ENCODE data around the gene SERPINA4. TPM values are rescaled to one million over a fixed set of nuclear protein-coding genes. Genes with fewer than 3 reads are reported as not detected.

Gene SERPINA4, protein sequence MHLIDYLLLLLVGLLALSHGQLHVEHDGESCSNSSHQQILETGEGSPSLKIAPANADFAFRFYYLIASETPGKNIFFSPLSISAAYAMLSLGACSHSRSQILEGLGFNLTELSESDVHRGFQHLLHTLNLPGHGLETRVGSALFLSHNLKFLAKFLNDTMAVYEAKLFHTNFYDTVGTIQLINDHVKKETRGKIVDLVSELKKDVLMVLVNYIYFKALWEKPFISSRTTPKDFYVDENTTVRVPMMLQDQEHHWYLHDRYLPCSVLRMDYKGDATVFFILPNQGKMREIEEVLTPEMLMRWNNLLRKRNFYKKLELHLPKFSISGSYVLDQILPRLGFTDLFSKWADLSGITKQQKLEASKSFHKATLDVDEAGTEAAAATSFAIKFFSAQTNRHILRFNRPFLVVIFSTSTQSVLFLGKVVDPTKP
- not detected in 2 replicates for total RNA-seq (2011; cell fraction: chromatin; rRNA removed; ENCODE audit: low replicate concordance)
- not detected in 2 replicates for total RNA-seq (2011; cell fraction: nucleolus; rRNA removed)
- total RNA-seq (2011; cell fraction: nucleoplasm; rRNA removed), result not detected in 2 replicates
- total RNA-seq (2014; rRNA removed) (not detected in 2 replicates), total RNA-seq (2014; rRNA removed; fragmentation: Illumina TruSeq; extraction: Trizol) (not detected in 2 replicates), total RNA-seq (2015; rRNA removed; fragmentation: Illumina TruSeq; extraction: Trizol) (not detected in 2 replicates), total RNA-seq (2021) (not detected in 2 replicates), polyA plus RNA-seq (2011; rRNA removed) (not detected in 2 replicates), polyA plus RNA-seq (2014; fragmentation: Illumina TruSeq; extraction: Trizol) (not detected in 2 replicates), polyA plus RNA-seq (2014; fragmentation: Nextera tagmentation; extraction: Ambion mirVana) (not detected), polyA plus RNA-seq (2014; rRNA removed) (not detected in 2 replicates), polyA minus RNA-seq (2011; rRNA and poly(A)+ RNA removed) (not detected in 2 replicates), Bru-seq, nascent RNA (not detected), BruChase-seq, experiment 1, labeled RNA remaining after a 2-hour chase (not detected), BruChase-seq, experiment 2, labeled RNA remaining after a 6-hour chase (not detected)
- not detected in 2 replicates for polyA plus RNA-seq (2011; cell fraction: cytosol; rRNA removed)
- not detected in 2 replicates for polyA plus RNA-seq (2011; cell fraction: nucleus; rRNA removed)
- polyA plus RNA-seq (2012), result not detected in 2 replicates
- polyA minus RNA-seq (2011; cell fraction: cytosol; rRNA and poly(A)+ RNA removed), result not detected in 2 replicates
- polyA minus RNA-seq (2011; cell fraction: nucleus; rRNA and poly(A)+ RNA removed), result not detected in 2 replicates
- long read RNA-seq, experiment 1, result 0 reads
- long read RNA-seq, experiment 2, result 0 reads
- long read RNA-seq, experiment 3, result 0 reads

DNA sequence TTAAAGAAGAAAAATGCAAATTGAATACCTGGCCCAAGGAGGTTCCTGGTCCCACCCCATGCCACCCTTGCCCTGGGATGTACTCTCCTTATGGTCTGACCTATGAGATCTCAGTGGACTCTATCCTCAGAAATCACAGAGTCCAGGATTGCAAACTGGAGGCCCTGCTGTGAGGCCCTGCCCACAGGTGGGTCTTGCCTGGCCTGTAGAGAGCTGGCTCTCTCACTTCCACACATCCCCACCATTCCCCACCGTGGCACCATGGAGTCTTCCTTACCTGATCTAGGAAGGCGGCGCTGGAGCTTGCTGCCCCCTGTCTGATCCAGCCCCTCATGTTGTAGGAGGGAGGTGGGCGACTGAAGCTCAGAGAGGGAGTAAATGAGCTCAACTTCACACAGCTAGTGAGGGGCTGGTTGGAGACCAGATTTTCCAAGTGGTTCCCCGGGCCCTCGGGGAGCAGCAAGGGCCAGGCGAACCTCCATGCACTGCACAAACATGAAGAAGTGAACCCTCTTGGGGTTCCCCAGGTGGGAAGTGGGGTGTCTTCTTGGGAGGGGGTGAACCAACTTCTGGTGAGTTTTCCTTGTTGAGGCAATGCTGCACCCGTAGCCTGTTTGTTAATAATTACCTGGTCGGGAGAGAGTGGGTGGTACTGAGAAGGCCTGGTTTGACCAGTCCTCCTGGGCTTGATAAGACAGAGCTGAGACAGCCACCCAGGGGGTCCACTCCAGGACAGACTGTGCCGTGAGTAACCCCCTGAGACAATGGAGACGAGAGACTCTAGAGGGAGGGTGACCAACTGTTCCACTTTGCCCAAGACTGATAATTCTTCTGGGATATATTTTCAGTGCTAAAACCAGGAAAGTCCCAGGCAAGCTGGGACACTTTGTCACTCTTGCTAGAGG, at the start of gene SERPINA4:
Gene SERPINA4 (plus strand): TSS at position 692 of the 905 bp plus-strand sequence. CDS start 2,041 bp downstream, outside the sequence.
- ATAC-seq, result no peak
- Histone ChIP-seq H3K9ac (ENCODE audit: insufficient read depth in 1 of 2, low read depth in 2 of 2, low read length in 2 of 2) (no peak within 1 kb of the TSS), H3K36me3 (ENCODE audit: control insufficient read depth, insufficient read depth, low read length) (no peaks in the 10 kb centered on the region), H3K4me3 (no peak within 1 kb of the TSS), H3K9me3 (replicated peaks; ENCODE audit: control insufficient read depth, insufficient read depth, low read depth, low read length) (no peaks in the 10 kb centered on the region), H4K20me1 (replicated peaks; ENCODE audit: control insufficient read depth, insufficient read depth, low read length) (no peaks in the 10 kb centered on the region), H3K4me2 (ENCODE audit: insufficient read depth, low read length) (no peak within 1 kb of the TSS), H3K4me1 (replicated peaks in 1 of 2; ENCODE audit: control insufficient read depth in 2 of 2, insufficient read depth in 2 of 2, low read length in 2 of 2) (no peaks in the 10 kb centered on the region), H2AFZ (ENCODE audit: low read depth, low read length) (no peak within 1 kb of the TSS), H3K9me1 (ENCODE audit: control insufficient read depth, insufficient read depth, low read length) (no peaks in the 10 kb centered on the region), H3K79me2 (ENCODE audit: control insufficient read depth, insufficient read depth, low read length) (no peaks in the 10 kb centered on the region), H3K27ac (ENCODE audit: extremely low read depth, low read depth, low read length) (no peak within 1 kb of the TSS), H3K27me3 (ENCODE audit: control insufficient read depth in 2 of 2, insufficient read depth in 2 of 2, low read length in 2 of 2) (no peaks in the 10 kb centered on the region)
- intact Hi-C loops (cut with micrococcal nuclease), result no loop called here
- POLR2A ChIA-PET, result interaction anchor here (0.6 kb wide), 1 partner anchor 1091 kb away, joined by 3 read pairs; no protein-coding TSS in a partner anchor
- DNase-seq (ENCODE audit: extremely low read depth in 1 of 4, low spot score in 3 of 4), result no peak
- WGBS (ENCODE audit: insufficient coverage, low coverage, missing lambda C conversion rate), result 0% methylated on average over 10 of the region's 11 CpGs
- in situ Hi-C loops (cut with MboI), result no loop called here
- no peak for FAIRE-seq
- CTCF ChIA-PET (ENCODE audit: low intra/inter-chr PET ratio), result no interaction called here
- no TSS peak for BruUV-seq (replicated peaks)
- TF ChIP-seq CHD1 (IDR thresholded peaks at IDR 0.05; ENCODE audit: low read length) (no peak), PYGO2 (tag; IDR thresholded peaks at IDR 0.05) (no peak), DACH1 (IDR thresholded peaks at IDR 0.05; ENCODE audit: partially characterized antibody) (no peak), ZNF121 (CRISPR knock-in tag; conservative IDR thresholded peaks at IDR 0.05) (no peak), ZNF695 (CRISPR knock-in tag; IDR thresholded peaks at IDR 0.05) (no peak), ETV5 (CRISPR knock-in tag; IDR thresholded peaks at IDR 0.05; ENCODE audit: low read depth) (no peak), ZSCAN29 (IDR thresholded peaks at IDR 0.05) (no peak), CREBBP (IDR thresholded peaks at IDR 0.05; ENCODE audit: low read depth, low read length) (no peak), RNF2 (IDR thresholded peaks at IDR 0.05) (no peak)
- TF ChIP-seq, protein P1, sequence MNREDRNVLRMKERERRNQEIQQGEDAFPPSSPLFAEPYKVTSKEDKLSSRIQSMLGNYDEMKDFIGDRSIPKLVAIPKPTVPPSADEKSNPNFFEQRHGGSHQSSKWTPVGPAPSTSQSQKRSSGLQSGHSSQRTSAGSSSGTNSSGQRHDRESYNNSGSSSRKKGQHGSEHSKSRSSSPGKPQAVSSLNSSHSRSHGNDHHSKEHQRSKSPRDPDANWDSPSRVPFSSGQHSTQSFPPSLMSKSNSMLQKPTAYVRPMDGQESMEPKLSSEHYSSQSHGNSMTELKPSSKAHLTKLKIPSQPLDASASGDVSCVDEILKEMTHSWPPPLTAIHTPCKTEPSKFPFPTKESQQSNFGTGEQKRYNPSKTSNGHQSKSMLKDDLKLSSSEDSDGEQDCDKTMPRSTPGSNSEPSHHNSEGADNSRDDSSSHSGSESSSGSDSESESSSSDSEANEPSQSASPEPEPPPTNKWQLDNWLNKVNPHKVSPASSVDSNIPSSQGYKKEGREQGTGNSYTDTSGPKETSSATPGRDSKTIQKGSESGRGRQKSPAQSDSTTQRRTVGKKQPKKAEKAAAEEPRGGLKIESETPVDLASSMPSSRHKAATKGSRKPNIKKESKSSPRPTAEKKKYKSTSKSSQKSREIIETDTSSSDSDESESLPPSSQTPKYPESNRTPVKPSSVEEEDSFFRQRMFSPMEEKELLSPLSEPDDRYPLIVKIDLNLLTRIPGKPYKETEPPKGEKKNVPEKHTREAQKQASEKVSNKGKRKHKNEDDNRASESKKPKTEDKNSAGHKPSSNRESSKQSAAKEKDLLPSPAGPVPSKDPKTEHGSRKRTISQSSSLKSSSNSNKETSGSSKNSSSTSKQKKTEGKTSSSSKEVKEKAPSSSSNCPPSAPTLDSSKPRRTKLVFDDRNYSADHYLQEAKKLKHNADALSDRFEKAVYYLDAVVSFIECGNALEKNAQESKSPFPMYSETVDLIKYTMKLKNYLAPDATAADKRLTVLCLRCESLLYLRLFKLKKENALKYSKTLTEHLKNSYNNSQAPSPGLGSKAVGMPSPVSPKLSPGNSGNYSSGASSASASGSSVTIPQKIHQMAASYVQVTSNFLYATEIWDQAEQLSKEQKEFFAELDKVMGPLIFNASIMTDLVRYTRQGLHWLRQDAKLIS (CRISPR knock-in tag; IDR thresholded peaks at IDR 0.05), result no peak
